GM12875 (cell line): ENCODE results near the gene SLC34A2.
"Not testable (repeated sequence)": the region's sequence is repeated elsewhere in the genome, so short reads cannot be mapped to it uniquely, and the experiment has no call there.

Source experiments
- H3K4me3 ChIP-seq: one replicate; pipeline ENCODE4 v1.5.1; 2011; ENCODE audit warnings: low read depth, low read length, control low read depth
- TF ChIP-seq, protein P1 (sequence below): IDR thresholded peaks from 2 replicates; pipeline ENCODE4 v1.5.1; 2011; ENCODE audit warnings: low read depth, mild to moderate bottlenecking, control low read depth, inconsistent platforms, low read length, moderate library complexity, borderline replicate concordance; ENCODE audit not compliant: insufficient read depth

SLC34A2 gene, protein sequence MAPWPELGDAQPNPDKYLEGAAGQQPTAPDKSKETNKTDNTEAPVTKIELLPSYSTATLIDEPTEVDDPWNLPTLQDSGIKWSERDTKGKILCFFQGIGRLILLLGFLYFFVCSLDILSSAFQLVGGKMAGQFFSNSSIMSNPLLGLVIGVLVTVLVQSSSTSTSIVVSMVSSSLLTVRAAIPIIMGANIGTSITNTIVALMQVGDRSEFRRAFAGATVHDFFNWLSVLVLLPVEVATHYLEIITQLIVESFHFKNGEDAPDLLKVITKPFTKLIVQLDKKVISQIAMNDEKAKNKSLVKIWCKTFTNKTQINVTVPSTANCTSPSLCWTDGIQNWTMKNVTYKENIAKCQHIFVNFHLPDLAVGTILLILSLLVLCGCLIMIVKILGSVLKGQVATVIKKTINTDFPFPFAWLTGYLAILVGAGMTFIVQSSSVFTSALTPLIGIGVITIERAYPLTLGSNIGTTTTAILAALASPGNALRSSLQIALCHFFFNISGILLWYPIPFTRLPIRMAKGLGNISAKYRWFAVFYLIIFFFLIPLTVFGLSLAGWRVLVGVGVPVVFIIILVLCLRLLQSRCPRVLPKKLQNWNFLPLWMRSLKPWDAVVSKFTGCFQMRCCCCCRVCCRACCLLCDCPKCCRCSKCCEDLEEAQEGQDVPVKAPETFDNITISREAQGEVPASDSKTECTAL

DNA sequence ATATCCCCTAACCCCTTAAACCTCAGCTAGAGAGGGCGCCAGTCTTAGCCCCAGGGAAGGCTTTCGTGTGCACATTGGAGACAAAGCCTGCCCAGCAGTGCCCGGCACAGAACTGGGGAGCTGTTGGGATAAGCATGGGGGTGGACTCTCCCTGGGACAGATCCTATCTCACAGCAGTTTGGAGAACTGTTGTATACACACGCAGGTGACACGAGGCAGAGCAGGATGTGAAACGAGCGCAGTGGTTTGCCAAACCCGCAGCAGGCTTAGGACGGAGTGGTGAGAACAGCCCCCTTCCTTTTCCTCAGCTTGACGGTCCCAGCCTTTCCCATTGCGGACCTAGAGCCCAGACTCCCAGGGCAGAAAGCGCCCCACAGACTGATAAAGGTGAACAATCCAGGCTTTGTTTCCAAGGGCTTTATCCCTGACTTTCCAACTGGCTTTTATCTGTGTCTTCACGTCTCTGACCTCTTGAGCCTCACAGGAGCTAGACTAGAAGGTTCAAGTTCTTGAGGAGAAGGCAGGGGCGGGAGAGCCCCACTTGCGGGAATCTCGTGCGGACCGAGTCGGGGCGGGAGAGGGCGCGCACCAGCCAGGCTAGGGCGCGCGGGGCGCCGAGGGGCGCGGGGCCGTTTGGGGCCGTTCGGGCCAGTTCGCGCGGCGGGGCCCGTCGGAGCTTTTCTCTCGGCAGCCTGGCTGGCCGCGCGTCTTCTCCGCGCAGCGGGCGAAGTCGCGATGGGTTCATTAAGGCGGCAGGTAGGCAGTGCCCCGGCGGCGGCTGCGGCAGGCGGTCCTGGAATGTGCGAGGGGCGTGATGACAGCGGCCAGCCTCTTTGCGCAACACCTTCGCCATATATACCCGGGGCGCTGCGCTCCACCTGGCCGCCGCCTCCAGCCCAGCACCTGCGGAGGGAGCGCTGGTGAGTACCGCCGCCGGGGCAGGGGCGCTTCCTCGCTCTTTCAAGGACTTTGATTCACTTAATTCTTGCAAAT, at the start of gene SLC34A2:
Gene SLC34A2, plus strand, starts transcription at position 881 of the 993 bp plus-strand sequence. CDS start 6,650 bp downstream, outside the sequence.
- H3K4me3 ChIP-seq: no peak within 1 kb of the TSS
- TF ChIP-seq, protein P1, sequence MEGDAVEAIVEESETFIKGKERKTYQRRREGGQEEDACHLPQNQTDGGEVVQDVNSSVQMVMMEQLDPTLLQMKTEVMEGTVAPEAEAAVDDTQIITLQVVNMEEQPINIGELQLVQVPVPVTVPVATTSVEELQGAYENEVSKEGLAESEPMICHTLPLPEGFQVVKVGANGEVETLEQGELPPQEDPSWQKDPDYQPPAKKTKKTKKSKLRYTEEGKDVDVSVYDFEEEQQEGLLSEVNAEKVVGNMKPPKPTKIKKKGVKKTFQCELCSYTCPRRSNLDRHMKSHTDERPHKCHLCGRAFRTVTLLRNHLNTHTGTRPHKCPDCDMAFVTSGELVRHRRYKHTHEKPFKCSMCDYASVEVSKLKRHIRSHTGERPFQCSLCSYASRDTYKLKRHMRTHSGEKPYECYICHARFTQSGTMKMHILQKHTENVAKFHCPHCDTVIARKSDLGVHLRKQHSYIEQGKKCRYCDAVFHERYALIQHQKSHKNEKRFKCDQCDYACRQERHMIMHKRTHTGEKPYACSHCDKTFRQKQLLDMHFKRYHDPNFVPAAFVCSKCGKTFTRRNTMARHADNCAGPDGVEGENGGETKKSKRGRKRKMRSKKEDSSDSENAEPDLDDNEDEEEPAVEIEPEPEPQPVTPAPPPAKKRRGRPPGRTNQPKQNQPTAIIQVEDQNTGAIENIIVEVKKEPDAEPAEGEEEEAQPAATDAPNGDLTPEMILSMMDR: no peak

DNA sequence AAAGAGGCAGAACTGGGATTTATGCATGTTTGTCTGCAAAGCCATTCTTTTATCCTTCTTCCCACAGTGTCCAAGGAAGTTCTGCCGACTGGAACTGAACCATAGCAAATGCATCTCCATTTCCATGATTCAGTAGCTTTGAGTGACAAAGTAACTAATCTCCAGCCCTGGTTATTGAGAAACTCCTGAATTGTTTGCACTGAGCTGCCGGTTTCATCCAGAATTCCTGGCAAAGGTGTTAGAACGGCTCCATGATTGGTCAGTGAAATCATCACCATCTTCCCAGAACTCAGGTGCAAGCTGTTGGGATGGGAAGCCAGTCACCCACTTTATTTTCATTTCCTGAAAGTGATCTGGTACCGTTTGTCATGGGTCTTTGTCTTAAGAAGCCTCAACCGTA, 47.0 kb upstream of the SLC34A2 start:
- no peak overlapping the region for H3K4me3 ChIP-seq
- TF ChIP-seq, protein P1: no peak

DNA sequence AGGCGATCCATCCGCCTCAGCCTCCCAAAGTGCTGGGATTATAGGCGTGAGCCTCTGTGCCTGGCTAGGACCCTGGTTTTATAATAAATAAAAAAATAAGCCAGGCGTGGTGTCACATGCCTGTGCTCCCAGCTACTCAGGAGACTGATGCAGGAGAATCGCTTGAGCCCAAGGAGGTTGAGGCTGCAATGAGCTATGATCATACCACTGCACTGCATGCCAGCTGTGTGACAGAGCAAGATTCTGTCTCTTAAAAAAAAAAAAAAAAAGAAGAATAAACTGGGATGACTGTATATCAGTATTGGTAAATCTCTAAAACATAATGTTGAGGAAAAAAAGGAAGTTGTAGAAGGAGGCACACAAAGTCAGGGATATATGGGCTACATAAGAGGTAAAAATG, 45.7 kb upstream of the SLC34A2 start:
- H3K4me3 ChIP-seq: no peak overlapping the region
- TF ChIP-seq, protein P1: no peak

DNA sequence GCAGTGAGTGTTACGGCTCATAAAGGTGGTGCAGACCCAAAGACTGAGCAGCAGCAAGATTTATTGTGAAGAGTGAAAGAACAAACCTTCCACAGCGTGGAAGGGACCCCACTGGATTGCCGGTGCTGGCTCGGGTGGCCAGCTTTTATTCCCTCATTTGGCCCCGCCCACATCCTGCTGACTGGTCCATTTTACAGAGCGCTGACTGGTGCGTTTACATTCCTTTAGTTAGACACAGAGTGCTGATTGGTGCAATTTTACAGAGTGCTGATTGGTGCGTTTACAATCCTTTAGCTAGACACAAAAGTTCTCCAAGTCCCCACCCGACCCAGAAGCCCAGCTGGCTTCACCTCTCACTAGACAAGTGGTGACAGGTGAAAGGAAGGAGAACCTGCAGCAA, 42.0 kb upstream of the SLC34A2 start:
- H3K4me3 ChIP-seq: not testable (repeated sequence)

DNA sequence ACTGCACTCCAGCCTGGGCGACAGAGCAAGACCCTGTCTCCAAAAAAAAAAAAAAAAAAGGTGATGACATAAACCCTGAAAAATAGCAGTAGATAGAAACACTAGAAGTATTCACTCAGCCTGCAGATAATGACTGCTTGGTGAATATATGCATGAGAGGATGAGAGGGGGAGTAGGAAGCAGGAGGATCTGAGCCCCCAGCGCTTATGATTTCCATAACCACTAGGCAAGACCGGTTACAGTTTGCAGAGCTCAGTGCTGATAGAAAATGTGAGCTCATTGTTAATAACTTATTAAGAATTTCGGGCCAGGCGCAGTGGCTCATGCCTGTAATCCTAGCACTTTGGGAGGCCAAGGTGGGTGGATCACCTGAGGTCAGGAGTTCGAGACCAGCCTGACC, 40.8 kb upstream of the SLC34A2 start:
- TF ChIP-seq, protein P1: no peak
- H3K4me3 ChIP-seq: no peak overlapping the region

DNA sequence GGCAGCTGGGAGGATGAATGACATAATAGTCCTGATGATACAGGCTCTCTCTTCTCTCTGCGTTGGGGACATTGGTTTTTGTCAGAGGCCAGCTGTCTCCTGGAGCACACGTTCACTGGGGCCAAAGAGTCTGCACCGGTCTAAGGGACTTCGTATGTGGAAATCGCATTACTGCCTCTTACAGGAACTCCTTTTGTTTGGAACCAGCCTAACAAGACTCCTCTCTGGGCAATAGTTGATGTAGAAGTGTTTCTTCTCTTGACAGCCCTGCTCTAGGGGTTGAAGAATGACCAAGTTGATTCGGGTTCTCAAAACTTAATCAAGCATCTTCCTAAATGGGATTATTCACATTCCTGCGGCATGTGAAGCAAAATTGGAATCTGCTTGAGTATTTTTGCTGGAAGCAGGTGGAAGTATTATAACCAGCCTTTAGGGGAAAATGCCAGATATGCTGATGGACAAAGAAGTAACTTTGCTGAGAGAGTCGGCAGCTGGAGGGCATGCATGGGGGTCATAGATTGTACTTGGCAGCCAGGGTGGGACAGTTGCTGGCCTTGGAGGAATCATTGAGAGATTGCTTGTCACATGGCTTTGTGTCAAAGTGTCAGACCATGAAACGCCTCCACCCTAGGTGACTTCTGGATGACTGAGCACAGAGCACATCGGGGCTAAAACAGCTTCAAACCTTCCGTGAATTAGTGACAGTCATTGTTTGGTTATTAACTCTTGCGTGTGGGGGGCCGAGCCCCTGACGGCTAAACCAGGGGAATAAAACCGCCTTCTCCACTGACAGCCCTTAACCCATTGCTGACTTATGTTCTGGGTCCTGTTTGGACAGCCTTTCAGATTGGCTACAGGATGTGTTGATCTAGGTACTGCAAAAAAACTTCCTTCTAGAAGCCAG, 34.4 kb upstream of the SLC34A2 start:
- TF ChIP-seq, protein P1: no peak
- H3K4me3 ChIP-seq: no peak overlapping the region

DNA sequence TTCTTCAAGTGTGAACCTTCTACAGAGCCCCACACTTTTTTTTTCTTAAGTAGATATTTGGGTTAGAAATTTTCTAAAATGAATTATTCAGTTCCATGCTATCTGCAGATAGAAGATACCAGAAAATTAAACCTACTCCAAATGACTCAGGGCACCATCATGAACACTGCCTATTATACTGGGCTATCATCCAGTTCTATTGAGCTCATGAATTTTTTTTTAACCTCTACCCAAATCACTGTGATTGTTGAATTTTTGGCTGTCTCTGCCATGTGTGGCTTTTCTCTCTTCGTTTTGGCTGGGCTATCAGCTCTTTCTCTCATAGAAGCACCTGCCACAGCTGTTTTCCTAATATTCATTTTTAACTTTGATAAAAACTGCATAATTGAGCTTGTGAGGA, 31.0 kb upstream of the SLC34A2 start:
- TF ChIP-seq, protein P1: no peak
- no peak overlapping the region for H3K4me3 ChIP-seq
